HEK293 (cell line): ENCODE data around the gene SCAF4.

Source experiments
- BCL11B ChIP-seq: fragments of 450-650 bp; formaldehyde crosslinking; IDR thresholded peaks from 2 replicates; pipeline ENCODE4 v1.5.1; 2016; ENCODE audit warnings: low read depth, missing biosample characterization, missing genetic modification characterization
- EGR2 ChIP-seq: fragments of 450-650 bp; formaldehyde crosslinking; IDR thresholded peaks from 2 replicates; pipeline ENCODE4 v1.5.1; 2016; ENCODE audit warnings: low read depth, missing biosample characterization, missing genetic modification characterization
- IKZF3 ChIP-seq: fragments of 450-650 bp; IDR thresholded peaks from 2 replicates; pipeline ENCODE4 v1.5.0; 2018; ENCODE audit warnings: missing biosample characterization, mild to moderate bottlenecking, missing genetic modification characterization, moderate library complexity
- WT1 ChIP-seq: fragments of 450-650 bp; formaldehyde crosslinking; IDR thresholded peaks from 2 replicates; pipeline ENCODE4 v1.5.1; 2016; ENCODE audit warnings: missing biosample characterization, missing genetic modification characterization
- ZBTB7A ChIP-seq: fragments of 450-650 bp; formaldehyde crosslinking; IDR thresholded peaks from 2 replicates; pipeline ENCODE4 v1.5.1; 2016; ENCODE audit warnings: low read depth, missing biosample characterization, missing genetic modification characterization
- ZBTB8A ChIP-seq: fragments of 450-650 bp; formaldehyde crosslinking; IDR thresholded peaks from 2 replicates; pipeline ENCODE4 v1.5.1; 2016; ENCODE audit warnings: missing biosample characterization, missing genetic modification characterization
- ZNF140 ChIP-seq: fragments of 450-650 bp; formaldehyde crosslinking; IDR thresholded peaks from 2 replicates; pipeline ENCODE4 v1.5.1; 2016; ENCODE audit warnings: missing biosample characterization, missing genetic modification characterization
- ZNF19 ChIP-seq: fragments of 450-650 bp; formaldehyde crosslinking; IDR thresholded peaks from 2 replicates; pipeline ENCODE4; 2016; ENCODE audit warnings: missing biosample characterization, missing genetic modification characterization, low read depth
- ZNF2 ChIP-seq: fragments of 450-650 bp; formaldehyde crosslinking; IDR thresholded peaks from 2 replicates; pipeline ENCODE4 v1.5.1; 2016; ENCODE audit warnings: missing biosample characterization, missing genetic modification characterization
- ZNF335 ChIP-seq: fragments of 450-650 bp; formaldehyde crosslinking; conservative IDR thresholded peaks from 2 replicates; pipeline ENCODE4 v1.5.1; 2016; ENCODE audit warnings: missing biosample characterization, missing genetic modification characterization
- ZNF37A ChIP-seq: fragments of 450-650 bp; IDR thresholded peaks from 2 replicates; pipeline ENCODE4 v1.5.1; 2018; ENCODE audit warnings: missing biosample characterization, missing genetic modification characterization
- ZNF521 ChIP-seq: fragments of 450-650 bp; formaldehyde crosslinking; IDR thresholded peaks from 2 replicates; pipeline ENCODE4 v1.5.1; 2017; ENCODE audit warnings: missing biosample characterization, mild to moderate bottlenecking, missing genetic modification characterization
- ZNF558 ChIP-seq: fragments of 450-650 bp; formaldehyde crosslinking; IDR thresholded peaks from 2 replicates; pipeline ENCODE4 v1.5.1; 2016; ENCODE audit warnings: missing biosample characterization, missing genetic modification characterization
- ZNF610 ChIP-seq: fragments of 450-650 bp; formaldehyde crosslinking; IDR thresholded peaks from 2 replicates; pipeline ENCODE4 v1.5.1; 2016; ENCODE audit warnings: missing biosample characterization, missing genetic modification characterization, borderline replicate concordance
- ZNF623 ChIP-seq: fragments of 450-650 bp; formaldehyde crosslinking; IDR thresholded peaks from 2 replicates; pipeline ENCODE4 v1.5.1; 2016; ENCODE audit warnings: missing biosample characterization, missing genetic modification characterization
- ZNF701 ChIP-seq: fragments of 450-650 bp; formaldehyde crosslinking; IDR thresholded peaks from 2 replicates; pipeline ENCODE4 v1.5.1; 2016; ENCODE audit warnings: missing biosample characterization, missing genetic modification characterization
- ZNF830 ChIP-seq: fragments of 450-650 bp; IDR thresholded peaks from 2 replicates; pipeline ENCODE4 v1.5.0; 2018; ENCODE audit warnings: missing biosample characterization, missing genetic modification characterization, low read depth, mild to moderate bottlenecking, moderate library complexity
- TF ChIP-seq, protein P1 (sequence below): fragments of 450-650 bp; formaldehyde crosslinking; IDR thresholded peaks from 2 replicates; pipeline ENCODE4 v1.5.1; 2016; ENCODE audit warnings: missing biosample characterization, missing genetic modification characterization
- TF ChIP-seq, protein P2 (sequence below): fragments of 450-650 bp; formaldehyde crosslinking; IDR thresholded peaks from 2 replicates; pipeline ENCODE4 v1.5.1; 2016; ENCODE audit warnings: missing biosample characterization, missing genetic modification characterization
- TF ChIP-seq, protein P3 (sequence below): fragments of 450-650 bp; formaldehyde crosslinking; IDR thresholded peaks from 2 replicates; pipeline ENCODE4 v1.5.1; 2016; ENCODE audit warnings: missing biosample characterization, missing genetic modification characterization, borderline replicate concordance
- TF ChIP-seq, protein P4 (sequence below): fragments of 450-650 bp; formaldehyde crosslinking; IDR thresholded peaks from 2 replicates; pipeline ENCODE4 v1.5.1; 2016; ENCODE audit warnings: missing biosample characterization, missing genetic modification characterization
- TF ChIP-seq, protein P5 (sequence below): fragments of 450-650 bp; formaldehyde crosslinking; IDR thresholded peaks from 2 replicates; pipeline ENCODE4 v1.5.1; 2016; ENCODE audit warnings: missing biosample characterization, missing genetic modification characterization
- TF ChIP-seq, protein P6 (sequence below): sonication (generic); formaldehyde crosslinking; IDR thresholded peaks from 2 replicates; pipeline ENCODE4 v1.8.1; 2022; ENCODE audit warnings: mild to moderate bottlenecking, moderate library complexity, missing genetic modification reagents

Gene SCAF4

DNA sequence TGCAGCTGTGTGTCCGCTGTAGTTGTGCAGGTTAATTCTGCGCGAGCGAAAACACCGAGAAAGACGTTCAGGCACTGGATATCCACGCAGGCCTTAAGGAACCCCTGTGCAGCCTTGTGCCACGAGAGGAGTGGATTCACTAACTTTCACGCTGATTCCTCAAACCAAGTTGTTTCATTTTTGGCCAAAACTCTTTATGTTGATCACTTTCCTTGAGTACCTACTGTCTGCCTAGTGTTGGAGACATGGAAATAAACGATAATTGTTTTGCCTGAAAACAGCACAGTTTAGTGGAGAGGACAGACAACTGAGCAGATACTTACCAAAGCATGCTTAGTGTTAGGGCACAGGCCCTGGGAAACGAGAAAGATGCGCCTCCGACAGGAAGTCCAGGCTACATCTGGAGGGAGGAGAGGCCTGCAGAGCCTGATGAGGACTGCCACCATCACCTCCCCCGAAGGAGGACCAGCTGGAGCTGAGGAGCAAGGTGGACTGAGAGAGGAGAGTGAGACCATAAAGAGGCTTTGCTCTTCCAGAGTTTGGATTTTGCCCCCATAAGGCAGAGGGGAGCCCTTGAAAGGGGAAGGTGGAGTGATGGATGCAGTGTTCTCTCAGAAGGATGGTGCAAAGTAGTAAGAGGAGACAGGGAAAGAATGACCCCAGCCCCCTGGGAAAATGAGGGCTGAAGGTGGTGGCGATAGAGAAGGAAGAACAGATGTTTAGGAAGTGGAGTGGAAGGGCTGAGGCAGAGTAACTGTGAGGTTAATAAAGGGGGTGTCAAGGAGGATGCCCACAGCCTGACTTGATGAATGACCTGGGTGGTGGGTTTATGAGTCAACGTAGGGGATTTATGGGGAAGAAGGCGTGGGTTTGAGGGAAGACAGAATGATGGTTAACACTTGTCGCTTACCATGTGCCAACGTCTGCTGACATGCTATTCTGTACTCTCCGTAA is 956 bp upstream of the SCAF4 start (continued):
- peak; percentile 9; the same call in 1 of the 2 replicates for TF ChIP-seq ZBTB8A (tag by site-specific recombination)
- TF ChIP-seq, protein P1, sequence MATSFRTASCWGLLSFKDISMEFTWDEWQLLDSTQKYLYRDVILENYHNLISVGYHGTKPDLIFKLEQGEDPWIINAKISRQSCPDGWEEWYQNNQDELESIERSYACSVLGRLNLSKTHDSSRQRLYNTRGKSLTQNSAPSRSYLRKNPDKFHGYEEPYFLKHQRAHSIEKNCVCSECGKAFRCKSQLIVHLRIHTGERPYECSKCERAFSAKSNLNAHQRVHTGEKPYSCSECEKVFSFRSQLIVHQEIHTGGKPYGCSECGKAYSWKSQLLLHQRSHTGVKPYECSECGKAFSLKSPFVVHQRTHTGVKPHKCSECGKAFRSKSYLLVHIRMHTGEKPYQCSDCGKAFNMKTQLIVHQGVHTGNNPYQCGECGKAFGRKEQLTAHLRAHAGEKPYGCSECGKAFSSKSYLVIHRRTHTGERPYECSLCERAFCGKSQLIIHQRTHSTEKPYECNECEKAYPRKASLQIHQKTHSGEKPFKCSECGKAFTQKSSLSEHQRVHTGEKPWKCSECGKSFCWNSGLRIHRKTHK (tag by site-specific recombination), result no peak
- no peak for TF ChIP-seq ZNF19 (tag by site-specific recombination)
- TF ChIP-seq, protein P2, sequence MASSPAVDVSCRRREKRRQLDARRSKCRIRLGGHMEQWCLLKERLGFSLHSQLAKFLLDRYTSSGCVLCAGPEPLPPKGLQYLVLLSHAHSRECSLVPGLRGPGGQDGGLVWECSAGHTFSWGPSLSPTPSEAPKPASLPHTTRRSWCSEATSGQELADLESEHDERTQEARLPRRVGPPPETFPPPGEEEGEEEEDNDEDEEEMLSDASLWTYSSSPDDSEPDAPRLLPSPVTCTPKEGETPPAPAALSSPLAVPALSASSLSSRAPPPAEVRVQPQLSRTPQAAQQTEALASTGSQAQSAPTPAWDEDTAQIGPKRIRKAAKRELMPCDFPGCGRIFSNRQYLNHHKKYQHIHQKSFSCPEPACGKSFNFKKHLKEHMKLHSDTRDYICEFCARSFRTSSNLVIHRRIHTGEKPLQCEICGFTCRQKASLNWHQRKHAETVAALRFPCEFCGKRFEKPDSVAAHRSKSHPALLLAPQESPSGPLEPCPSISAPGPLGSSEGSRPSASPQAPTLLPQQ (tag by site-specific recombination), result no peak; the same call in 1 of the 2 replicates
- no peak for TF ChIP-seq ZNF140 (tag by site-specific recombination)
- TF ChIP-seq, protein P3, sequence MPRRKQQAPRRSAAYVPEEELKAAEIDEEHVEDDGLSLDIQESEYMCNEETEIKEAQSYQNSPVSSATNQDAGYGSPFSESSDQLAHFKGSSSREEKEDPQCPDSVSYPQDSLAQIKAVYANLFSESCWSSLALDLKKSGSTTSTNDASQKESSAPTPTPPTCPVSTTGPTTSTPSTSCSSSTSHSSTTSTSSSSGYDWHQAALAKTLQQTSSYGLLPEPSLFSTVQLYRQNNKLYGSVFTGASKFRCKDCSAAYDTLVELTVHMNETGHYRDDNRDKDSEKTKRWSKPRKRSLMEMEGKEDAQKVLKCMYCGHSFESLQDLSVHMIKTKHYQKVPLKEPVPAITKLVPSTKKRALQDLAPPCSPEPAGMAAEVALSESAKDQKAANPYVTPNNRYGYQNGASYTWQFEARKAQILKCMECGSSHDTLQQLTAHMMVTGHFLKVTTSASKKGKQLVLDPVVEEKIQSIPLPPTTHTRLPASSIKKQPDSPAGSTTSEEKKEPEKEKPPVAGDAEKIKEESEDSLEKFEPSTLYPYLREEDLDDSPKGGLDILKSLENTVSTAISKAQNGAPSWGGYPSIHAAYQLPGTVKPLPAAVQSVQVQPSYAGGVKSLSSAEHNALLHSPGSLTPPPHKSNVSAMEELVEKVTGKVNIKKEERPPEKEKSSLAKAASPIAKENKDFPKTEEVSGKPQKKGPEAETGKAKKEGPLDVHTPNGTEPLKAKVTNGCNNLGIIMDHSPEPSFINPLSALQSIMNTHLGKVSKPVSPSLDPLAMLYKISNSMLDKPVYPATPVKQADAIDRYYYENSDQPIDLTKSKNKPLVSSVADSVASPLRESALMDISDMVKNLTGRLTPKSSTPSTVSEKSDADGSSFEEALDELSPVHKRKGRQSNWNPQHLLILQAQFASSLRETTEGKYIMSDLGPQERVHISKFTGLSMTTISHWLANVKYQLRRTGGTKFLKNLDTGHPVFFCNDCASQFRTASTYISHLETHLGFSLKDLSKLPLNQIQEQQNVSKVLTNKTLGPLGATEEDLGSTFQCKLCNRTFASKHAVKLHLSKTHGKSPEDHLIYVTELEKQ (tag by site-specific recombination), result no peak
- peak; percentile 55; the same call in 1 of the 2 replicates for TF ChIP-seq EGR2 (tag by site-specific recombination)
- peak; percentile 75 for TF ChIP-seq ZNF2 (tag by site-specific recombination)
- TF ChIP-seq ZNF335 (tag by site-specific recombination), result peak; percentile 36
- TF ChIP-seq ZNF37A (tag by site-specific recombination), result no peak
- no peak for TF ChIP-seq ZNF521 (tag by site-specific recombination)
- TF ChIP-seq WT1, result no peak
- TF ChIP-seq, protein P4, sequence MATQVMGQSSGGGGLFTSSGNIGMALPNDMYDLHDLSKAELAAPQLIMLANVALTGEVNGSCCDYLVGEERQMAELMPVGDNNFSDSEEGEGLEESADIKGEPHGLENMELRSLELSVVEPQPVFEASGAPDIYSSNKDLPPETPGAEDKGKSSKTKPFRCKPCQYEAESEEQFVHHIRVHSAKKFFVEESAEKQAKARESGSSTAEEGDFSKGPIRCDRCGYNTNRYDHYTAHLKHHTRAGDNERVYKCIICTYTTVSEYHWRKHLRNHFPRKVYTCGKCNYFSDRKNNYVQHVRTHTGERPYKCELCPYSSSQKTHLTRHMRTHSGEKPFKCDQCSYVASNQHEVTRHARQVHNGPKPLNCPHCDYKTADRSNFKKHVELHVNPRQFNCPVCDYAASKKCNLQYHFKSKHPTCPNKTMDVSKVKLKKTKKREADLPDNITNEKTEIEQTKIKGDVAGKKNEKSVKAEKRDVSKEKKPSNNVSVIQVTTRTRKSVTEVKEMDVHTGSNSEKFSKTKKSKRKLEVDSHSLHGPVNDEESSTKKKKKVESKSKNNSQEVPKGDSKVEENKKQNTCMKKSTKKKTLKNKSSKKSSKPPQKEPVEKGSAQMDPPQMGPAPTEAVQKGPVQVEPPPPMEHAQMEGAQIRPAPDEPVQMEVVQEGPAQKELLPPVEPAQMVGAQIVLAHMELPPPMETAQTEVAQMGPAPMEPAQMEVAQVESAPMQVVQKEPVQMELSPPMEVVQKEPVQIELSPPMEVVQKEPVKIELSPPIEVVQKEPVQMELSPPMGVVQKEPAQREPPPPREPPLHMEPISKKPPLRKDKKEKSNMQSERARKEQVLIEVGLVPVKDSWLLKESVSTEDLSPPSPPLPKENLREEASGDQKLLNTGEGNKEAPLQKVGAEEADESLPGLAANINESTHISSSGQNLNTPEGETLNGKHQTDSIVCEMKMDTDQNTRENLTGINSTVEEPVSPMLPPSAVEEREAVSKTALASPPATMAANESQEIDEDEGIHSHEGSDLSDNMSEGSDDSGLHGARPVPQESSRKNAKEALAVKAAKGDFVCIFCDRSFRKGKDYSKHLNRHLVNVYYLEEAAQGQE (tag by site-specific recombination), result no peak
- TF ChIP-seq ZNF623, result no peak
- no peak for TF ChIP-seq ZBTB7A (tag by site-specific recombination)
- TF ChIP-seq ZNF558 (tag by site-specific recombination), result no peak
- no peak for TF ChIP-seq IKZF3 (tag by site-specific recombination)
- no peak for TF ChIP-seq ZNF830
- TF ChIP-seq, protein P5, sequence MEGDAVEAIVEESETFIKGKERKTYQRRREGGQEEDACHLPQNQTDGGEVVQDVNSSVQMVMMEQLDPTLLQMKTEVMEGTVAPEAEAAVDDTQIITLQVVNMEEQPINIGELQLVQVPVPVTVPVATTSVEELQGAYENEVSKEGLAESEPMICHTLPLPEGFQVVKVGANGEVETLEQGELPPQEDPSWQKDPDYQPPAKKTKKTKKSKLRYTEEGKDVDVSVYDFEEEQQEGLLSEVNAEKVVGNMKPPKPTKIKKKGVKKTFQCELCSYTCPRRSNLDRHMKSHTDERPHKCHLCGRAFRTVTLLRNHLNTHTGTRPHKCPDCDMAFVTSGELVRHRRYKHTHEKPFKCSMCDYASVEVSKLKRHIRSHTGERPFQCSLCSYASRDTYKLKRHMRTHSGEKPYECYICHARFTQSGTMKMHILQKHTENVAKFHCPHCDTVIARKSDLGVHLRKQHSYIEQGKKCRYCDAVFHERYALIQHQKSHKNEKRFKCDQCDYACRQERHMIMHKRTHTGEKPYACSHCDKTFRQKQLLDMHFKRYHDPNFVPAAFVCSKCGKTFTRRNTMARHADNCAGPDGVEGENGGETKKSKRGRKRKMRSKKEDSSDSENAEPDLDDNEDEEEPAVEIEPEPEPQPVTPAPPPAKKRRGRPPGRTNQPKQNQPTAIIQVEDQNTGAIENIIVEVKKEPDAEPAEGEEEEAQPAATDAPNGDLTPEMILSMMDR (tag by site-specific recombination), result no peak
- no peak for TF ChIP-seq ZNF701 (tag by site-specific recombination)
- no peak for TF ChIP-seq BCL11B (tag by site-specific recombination)
- TF ChIP-seq, protein P6, sequence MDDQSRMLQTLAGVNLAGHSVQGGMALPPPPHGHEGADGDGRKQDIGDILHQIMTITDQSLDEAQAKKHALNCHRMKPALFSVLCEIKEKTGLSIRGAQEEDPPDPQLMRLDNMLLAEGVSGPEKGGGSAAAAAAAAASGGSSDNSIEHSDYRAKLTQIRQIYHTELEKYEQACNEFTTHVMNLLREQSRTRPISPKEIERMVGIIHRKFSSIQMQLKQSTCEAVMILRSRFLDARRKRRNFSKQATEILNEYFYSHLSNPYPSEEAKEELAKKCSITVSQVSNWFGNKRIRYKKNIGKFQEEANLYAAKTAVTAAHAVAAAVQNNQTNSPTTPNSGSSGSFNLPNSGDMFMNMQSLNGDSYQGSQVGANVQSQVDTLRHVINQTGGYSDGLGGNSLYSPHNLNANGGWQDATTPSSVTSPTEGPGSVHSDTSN, result no peak; the same call in 1 of the 2 replicates
- TF ChIP-seq ZNF610, result no peak
